Breast epithelium (tissue), 3 donors: Measurements from ENCODE around the gene VPS13D.

Experiments used
- CTCF ChIP-seq, 3 donors: fragments of 450-650 bp; IDR thresholded peaks; one replicate each; pipeline ENCODE4 v1.5.1; 2016 to 2017; ENCODE audit warnings: antibody characterized with exemption in 3 of 3, mild to moderate bottlenecking in 3 of 3, moderate library complexity in 3 of 3
- POLR2AphosphoS5 ChIP-seq, 3 donors: sonication (generic); formaldehyde crosslinking; IDR thresholded peaks; one replicate each; pipeline ENCODE4 v1.6.1; 2017; ENCODE audit warnings: antibody characterized with exemption in 3 of 3

DNA sequence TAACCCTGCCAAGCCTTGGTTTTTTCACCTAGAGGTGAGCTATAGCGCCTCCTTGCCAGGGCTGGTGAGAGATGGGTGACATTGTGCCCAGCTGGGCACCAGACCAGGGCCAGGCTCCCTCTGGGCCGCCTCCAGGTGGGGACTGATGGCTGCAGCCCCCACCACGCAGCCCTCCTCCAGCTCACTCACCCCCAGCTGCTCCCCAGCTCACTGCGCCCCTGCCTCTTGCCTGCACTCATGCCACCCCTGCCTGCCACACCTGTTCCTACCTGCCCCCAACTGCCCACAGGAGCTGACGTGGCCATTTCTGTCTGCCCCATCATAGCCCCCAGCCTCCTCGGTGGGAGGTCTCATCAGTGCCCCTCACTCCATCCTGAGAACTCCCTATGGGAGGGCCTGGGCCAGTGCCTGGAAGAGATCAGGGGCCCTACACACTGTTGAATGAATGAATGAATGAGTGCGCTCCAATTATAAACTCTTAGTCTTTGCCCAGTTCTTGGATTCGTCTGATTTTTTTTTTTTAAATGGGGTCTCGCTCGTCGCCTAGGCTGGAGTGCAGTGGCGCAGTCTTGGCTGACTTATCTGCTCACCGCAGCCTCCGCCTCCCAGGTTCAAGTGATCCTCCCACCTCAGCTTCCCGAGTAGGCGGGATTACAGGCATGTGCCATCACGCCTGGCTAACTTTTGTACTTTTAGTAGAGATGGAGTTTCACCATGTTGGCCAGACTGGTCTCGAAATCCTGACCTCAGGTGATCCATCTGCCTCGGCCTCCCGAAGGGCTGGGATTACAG is 26.4 kb upstream of the VPS13D start:
- TF ChIP-seq CTCF (IDR thresholded peaks at IDR 0.05) (no peak), POLR2AphosphoS5 (IDR thresholded peaks at IDR 0.05) (no peak)
